Measurements from ENCODE around the gene TMEM190.
"Not testable (repeated sequence)": the region's sequence is repeated elsewhere in the genome, so short reads cannot be mapped to it uniquely, and the experiment has no call there.

Gene TMEM190

DNA sequence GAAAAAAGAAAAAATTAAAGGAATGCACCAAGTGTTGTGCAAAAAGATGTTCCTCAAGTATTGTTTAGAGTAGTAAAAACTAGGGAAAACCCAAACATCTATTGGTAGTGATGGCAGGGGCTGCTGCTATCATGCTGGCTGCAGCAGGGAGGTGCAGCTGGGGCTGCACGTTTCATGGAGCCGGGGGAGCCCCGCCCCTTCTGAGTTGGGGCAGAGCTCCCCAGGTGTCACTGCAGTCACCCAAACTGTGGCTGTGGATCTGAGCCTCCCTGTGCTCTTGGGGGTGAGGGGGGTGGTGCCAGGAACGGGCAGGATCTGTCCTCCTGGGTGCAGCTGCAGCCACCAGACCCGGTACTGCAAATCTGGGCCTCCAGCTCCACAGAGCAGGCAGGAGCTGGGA lies 42.5 kb downstream of the TMEM190 start:
- DNase-seq (ENCODE audit: low spot score), result no peak

DNA sequence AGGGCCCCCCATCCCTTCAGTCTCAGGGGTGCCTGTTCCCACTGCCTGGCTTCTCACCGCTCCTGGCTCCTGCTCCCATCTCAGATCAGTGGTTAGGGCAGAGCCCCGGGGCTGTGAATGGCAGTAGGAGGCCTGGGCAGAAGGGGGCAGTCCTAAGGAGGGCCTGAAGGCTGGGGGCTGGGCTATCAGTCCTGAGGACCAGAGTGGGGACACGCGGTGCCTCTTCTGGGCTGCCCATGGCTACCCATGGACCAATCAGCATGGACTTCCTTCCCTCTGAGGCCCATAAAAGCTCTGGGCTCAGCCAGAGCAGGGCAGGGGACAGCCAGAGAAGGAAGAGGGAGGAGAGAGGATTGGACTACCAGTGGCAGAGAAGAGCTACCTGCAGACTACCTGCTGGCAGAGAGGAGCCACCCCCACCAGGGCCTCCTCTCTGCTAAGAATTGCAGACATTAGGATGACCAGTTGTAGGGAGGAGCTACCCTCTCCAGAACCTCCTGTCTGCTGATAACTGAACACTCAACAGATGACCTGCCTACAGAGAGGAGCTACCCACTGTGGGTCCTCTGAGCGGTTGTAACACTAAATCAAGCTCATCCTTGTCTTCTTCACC lies 43.1 kb downstream of the TMEM190 start:
- DNase-seq (ENCODE audit: low spot score), result no peak

DNA sequence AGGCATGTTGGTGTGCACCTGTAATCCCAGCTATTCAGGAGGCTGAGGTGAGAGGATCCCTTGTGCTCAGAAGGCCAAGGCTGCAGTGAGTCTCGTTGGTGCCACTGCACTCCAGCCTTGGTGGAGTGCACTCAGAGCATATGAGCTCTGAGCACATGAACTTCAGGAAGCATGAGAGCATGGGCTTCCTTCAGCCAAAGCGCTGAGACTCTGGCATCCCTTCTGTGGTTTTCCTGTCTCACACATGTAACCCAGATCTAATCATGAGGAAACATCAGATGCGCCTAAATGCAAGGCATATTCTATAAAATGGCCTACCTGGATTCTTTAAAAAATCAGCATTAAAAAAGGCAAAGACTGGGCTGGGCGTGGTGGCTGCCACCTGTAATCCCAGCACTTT lies 44.7 kb downstream of the TMEM190 start:
- DNase-seq (ENCODE audit: low spot score), result not testable (repeated sequence)

DNA sequence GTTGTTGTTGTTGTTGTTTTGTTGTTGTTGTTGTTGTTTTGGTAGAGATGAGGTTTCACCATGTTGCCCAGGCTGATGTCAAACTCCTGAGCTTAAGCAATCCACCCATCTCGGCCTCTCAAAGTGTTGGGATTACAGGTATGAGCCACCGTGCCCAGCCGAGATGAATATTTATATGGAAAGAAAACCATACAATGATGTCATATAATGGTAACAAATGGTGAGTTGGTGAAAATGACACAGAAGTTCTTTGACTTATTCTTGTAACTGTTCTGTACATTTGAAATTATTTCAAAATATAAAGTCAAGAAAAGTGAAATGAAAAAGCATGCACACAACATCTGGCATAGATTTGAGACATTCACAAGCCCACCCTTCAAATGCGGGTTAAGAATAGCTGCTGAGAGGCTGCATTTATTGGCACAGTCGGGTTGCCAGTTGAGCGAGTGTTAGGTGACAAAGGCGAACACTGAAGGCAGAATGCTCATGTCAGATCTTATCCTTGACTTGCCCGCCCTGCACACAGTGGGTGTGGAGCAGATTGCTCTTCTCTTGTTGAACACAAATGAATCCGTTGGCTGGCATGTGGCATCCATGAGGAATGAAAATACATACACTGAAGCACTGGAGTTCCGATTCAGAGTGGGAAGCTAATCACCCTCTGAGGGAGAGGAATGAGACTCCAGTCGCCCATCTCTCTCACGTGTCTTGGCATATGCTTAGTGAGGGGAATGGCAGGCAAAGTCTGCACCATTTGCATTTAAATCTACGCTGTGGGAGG lies 46.8 kb downstream of the TMEM190 start:
- no peak for DNase-seq (ENCODE audit: low spot score)

DNA sequence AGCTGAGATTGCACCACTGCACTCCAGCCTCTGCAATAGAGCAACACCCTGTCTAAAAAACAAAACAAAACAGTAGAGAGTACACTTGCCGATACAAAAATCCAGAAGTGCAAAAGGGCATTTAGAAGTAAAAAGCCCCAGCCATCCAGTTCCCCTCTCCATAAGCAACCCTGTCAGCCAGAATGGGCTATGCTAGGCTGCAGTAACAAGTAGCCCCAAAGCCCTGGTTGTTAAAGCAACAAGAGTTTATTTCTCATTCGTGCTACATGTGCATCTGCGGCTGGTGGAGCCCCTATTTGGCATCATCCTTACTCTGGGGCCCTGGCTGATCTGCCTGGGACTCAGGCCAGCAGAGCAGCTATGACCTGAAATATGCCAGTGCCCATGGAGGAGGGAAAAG lies 47.9 kb downstream of the TMEM190 start:
- DNase-seq (ENCODE audit: low spot score), result no peak

DNA sequence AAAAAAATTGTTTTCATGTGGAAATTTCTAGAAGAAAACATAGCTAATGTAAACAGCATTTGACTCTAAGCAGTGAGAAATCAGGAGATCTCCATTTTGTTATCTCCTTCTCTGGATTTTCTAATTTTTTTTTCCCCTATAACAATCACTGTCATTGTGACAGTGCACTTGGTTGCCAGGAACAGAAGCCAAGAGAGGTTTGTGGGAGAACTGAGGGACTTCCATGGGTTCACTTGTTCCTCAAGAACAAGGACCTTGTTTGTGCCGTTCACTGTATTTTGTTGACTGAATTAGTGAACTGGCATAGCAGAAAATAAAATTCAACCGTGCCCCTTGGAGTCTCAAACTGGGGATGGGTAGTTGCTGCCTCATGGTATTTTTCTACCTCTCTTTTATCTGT lies 49.4 kb downstream of the TMEM190 start:
- DNase-seq (ENCODE audit: low spot score), result no peak

Data from SK-N-DZ (cell line).